Measurements from ENCODE around the gene CST7. TPM values are rescaled to one million over a fixed set of nuclear protein-coding genes. Genes with fewer than 3 reads are reported as not detected.

CST7 gene
- total RNA-seq, 1 experiment from 2014 or later, result not detected

DNA sequence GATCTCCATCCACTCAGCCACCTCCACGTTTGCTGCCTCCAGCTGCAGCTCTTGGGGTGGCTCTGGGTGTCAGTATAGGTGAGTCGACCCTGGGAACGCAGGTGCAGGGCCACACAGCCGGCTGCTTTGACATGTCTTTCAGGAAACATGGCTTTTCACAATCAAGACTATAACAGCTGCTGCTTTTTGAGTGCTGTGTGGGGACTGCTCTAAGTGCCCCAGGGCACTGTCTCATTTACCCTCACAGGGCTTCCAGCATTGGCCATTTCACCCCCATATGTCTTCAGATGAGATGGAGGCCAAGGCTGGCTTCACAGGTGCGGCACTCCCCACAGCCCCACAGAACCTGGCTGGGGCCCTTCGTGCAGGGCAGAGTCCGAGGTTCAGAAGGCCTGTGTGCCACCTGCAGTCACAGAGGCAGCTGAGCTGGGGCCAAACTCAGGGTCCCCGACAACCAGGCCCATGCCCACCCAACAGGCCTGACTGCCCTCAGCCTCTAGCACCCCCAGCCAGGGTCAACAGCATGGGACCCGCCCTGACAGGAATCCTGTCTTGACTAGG is 14.9 kb upstream of the CST7 start:
- POLR2A ChIA-PET, result no interaction called here
- peaks cover 16% of the 10 kb centered on the region for H3K4me1 Mint-ChIP-seq
- H3K27ac Mint-ChIP-seq, result no peak overlapping the region
- no peaks in the 10 kb centered on the region; the same call in 1 of the 2 replicates for H3K27me3 Mint-ChIP-seq (ENCODE audit: low read depth)
- peaks cover 23% of the 10 kb centered on the region for H3K9me3 Mint-ChIP-seq
- ATAC-seq (no peak), DNase-seq (ENCODE audit: low spot score) (no peak)
- no peak overlapping the region for H3K4me3 Mint-ChIP-seq
- CTCF ChIA-PET, result no interaction called here
- H3K36me3 Mint-ChIP-seq, result peaks cover 3% of the 10 kb centered on the region
- TF ChIP-seq, protein P1, sequence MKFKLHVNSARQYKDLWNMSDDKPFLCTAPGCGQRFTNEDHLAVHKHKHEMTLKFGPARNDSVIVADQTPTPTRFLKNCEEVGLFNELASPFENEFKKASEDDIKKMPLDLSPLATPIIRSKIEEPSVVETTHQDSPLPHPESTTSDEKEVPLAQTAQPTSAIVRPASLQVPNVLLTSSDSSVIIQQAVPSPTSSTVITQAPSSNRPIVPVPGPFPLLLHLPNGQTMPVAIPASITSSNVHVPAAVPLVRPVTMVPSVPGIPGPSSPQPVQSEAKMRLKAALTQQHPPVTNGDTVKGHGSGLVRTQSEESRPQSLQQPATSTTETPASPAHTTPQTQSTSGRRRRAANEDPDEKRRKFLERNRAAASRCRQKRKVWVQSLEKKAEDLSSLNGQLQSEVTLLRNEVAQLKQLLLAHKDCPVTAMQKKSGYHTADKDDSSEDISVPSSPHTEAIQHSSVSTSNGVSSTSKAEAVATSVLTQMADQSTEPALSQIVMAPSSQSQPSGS (CRISPR knock-in tag; IDR thresholded peaks at IDR 0.05; ENCODE audit: borderline replicate concordance, low read depth), result no peak
- TF ChIP-seq, protein P2, sequence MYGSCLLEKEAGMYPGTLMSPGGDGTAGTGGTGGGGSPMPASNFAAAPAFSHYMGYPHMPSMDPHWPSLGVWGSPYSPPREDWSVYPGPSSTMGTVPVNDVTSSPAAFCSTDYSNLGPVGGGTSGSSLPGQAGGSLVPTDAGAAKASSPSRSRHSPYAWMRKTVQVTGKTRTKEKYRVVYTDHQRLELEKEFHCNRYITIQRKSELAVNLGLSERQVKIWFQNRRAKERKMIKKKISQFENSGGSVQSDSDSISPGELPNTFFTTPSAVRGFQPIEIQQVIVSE (CRISPR knock-in tag; IDR thresholded peaks at IDR 0.05; ENCODE audit: borderline replicate concordance), result no peak
- TF ChIP-seq FOXP4 (CRISPR knock-in tag; IDR thresholded peaks at IDR 0.05) (no peak), MYBL2 (CRISPR knock-in tag; IDR thresholded peaks at IDR 0.05) (no peak), ATF3 (CRISPR knock-in tag; conservative IDR thresholded peaks at IDR 0.05) (no peak), NR1H2 (CRISPR knock-in tag; IDR thresholded peaks at IDR 0.05) (no peak), ZNF396 (CRISPR knock-in tag; IDR thresholded peaks at IDR 0.05; ENCODE audit: borderline replicate concordance) (no peak), ZNF671 (CRISPR knock-in tag; IDR thresholded peaks at IDR 0.05) (no peak), ZNF219 (CRISPR knock-in tag; IDR thresholded peaks at IDR 0.05; ENCODE audit: borderline replicate concordance) (no peak), ZNF263 (CRISPR knock-in tag; IDR thresholded peaks at IDR 0.05; ENCODE audit: low read depth) (no peak), ZNF317 (CRISPR knock-in tag; IDR thresholded peaks at IDR 0.05; ENCODE audit: borderline replicate concordance, low read depth) (no peak), ERG (CRISPR knock-in tag; IDR thresholded peaks at IDR 0.05) (no peak), ZBTB21 (CRISPR knock-in tag; IDR thresholded peaks at IDR 0.05; ENCODE audit: borderline replicate concordance) (no peak)
- TF ChIP-seq, protein P3, sequence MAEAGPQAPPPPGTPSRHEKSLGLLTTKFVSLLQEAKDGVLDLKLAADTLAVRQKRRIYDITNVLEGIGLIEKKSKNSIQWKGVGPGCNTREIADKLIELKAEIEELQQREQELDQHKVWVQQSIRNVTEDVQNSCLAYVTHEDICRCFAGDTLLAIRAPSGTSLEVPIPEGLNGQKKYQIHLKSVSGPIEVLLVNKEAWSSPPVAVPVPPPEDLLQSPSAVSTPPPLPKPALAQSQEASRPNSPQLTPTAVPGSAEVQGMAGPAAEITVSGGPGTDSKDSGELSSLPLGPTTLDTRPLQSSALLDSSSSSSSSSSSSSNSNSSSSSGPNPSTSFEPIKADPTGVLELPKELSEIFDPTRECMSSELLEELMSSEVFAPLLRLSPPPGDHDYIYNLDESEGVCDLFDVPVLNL (CRISPR knock-in tag; IDR thresholded peaks at IDR 0.05; ENCODE audit: borderline replicate concordance, low read depth), result no peak

GRCh38 chr20:24934716-24935115 is 14.4 kb upstream of the CST7 start:
- TF ChIP-seq CBFB (CRISPR knock-in tag; IDR thresholded peaks at IDR 0.05; ENCODE audit: low read depth) (no peak), USF1 (CRISPR knock-in tag; IDR thresholded peaks at IDR 0.05) (no peak), MLX (CRISPR knock-in tag; IDR thresholded peaks at IDR 0.05) (no peak), TCF7 (CRISPR knock-in tag; IDR thresholded peaks at IDR 0.05; ENCODE audit: low read depth) (no peak)
- ATAC-seq, result no peak
- Mint-ChIP-seq H3K36me3 (peaks cover 3% of the 10 kb centered on the region), H3K4me3 (no peak overlapping the region), H3K4me1 (peaks cover 14% of the 10 kb centered on the region), H3K27me3 (ENCODE audit: low read depth) (no peaks in the 10 kb centered on the region; the same call in 1 of the 2 replicates), H3K27ac (no peak overlapping the region), H3K9me3 (peaks cover 23% of the 10 kb centered on the region)
- POLR2A ChIA-PET, result no interaction called here
- CTCF ChIA-PET, result no interaction called here
- no peak for DNase-seq (ENCODE audit: low spot score)
